NCI-H69 (cell line): ENCODE data around the gene ERAS.

Experiments used
- DNase-seq: peaks from one replicate; lab custom pipeline; 2025; lab: John Stamatoyannopoulos, UW

Gene ERAS, protein sequence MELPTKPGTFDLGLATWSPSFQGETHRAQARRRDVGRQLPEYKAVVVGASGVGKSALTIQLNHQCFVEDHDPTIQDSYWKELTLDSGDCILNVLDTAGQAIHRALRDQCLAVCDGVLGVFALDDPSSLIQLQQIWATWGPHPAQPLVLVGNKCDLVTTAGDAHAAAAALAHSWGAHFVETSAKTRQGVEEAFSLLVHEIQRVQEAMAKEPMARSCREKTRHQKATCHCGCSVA

DNA sequence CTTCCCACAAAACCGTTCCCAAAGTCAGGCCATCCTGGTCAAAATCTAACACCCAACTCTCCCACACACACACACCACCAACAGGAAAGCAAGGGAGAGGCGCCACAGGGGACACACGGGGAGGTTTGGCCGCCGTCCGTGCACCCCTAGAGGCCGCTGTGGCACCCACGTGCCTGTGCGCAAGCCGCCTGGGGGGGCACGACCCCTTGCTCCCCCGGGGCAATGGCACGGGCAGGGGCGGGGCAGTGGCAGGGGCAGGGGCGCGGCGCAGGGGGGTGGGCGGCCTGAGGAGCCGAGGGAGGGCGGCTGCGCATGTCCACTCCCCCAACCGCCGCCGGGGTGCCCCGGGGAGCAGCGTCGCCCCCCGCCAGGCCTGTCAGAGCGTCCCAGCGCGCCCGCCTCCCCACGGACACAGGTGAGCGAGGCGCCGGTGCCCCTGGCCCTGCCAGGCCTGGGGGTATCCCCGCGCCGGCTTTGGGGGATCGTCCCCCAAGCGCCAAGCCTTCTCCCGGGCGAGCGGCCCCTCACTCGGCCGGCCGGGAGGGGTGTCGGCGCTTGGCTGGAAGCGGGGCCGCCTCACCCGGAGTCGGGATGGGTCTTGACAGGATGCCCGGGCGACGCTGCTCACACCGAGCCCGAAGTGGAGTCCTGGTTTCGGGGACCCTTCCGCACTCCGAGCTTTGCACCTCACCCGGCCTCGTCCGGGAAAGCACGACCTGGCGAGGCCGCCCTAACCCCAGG lies at the start of gene ERAS:
Gene ERAS (plus strand): TSS at position 379 of the 741 bp plus-strand sequence. CDS start 2,611 bp downstream, outside the sequence.
- no peak for DNase-seq

DNA sequence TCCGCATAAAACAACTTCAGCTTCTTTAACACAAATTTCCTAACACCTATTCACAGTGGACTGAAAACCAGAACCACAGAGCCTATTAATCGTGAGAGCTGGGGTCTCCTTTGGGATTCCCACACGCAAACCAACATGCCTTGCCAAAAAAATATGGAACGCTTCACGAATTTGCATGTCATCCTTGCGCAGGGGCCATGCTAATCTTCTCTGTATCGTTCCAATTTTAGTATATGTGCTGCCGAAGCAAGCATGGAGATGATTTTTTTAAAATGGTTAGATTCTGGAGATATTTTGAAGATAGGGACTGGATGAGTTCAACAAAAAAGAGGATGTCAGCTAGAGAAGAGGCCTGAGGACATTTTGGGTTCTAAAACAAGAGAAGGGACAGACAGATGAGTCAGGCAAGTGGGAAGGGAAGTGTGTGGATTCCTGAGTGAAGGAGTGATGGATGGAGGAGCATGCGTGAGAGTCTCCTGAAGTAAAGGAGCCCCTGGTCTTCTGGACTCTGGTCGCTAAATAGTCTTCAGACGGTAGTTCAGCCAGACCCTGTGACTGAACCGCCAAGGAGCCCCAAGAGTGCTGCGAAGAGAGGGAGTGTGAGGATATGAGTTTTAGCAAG lies 49.4 kb upstream of the ERAS start:
- DNase-seq = no peak

DNA sequence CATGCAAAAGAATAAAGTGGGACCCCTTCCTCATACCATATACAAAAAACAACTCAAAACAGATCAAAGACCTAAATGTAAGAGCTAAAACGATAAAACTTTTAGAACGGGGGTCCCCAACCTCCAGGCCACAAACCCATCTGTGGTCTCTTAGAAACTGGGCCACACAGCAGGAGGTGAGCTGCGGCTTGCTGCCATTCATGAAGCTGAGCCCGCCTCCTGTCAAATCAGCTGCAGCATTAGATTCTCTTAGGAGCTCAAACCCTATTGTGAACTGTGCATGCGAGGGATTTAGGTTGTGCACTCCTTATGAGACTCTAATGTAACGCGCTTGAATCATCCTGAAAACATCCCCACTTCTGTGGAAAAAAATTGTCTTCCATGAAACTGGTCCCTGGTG lies 46.9 kb upstream of the ERAS start:
- no peak for DNase-seq

DNA sequence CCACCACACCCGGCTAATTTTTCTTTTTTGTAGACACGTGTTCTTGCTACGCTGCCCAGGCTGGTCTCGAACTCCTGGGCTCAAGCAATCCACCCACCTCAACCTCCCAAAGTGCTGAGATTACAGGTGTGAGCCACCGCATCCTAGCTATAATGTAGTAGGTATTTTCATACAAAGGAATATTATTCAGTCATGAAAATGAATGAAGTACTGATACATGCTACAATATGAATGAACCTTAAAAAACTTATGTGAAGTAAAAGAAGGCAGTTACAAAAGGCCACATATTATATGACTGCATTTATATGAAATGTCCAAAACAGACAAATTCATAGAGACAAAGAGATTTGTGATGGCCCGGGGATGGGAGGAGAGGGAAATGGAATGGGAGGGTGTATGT lies 44.6 kb upstream of the ERAS start:
- no peak for DNase-seq

DNA sequence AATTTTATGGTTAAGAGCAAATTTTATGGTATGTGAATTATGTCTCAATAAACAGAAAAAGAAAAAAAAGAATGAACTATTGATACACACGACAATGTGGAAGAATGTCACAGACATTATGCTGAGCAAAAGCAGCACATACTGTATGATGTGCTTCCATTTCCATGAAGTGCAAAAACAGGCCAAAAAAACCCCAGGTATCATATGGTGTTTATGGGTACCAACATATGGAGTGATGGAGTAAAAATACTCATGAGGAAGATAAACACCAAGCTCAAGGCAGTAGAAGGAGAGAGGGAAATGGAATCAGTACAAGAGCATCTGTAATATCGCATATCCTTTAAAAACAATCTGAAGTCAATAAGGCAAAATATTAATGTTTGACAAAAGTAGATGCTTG lies 44.1 kb upstream of the ERAS start:
- DNase-seq = no peak

DNA sequence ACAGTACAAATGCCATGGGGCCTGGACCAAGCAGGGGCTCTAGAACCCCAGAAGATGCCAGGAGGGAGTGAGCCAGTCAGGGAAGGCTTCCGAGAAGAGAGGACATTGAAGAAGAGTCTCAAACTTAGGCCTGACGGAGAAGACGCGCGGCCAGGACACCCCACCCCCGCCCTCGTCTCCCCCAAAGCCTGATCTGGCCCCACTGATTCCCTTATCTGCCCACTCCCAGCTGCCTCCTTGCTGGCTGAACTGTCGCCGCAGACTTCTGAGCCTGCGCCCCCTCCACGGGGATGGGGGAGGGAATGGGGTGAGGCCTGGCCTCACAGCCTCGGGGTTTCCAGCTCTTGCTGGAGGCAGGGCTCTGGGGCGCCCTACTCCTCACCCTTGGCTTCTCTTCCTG lies 43.5 kb upstream of the ERAS start:
- DNase-seq = no peak

DNA sequence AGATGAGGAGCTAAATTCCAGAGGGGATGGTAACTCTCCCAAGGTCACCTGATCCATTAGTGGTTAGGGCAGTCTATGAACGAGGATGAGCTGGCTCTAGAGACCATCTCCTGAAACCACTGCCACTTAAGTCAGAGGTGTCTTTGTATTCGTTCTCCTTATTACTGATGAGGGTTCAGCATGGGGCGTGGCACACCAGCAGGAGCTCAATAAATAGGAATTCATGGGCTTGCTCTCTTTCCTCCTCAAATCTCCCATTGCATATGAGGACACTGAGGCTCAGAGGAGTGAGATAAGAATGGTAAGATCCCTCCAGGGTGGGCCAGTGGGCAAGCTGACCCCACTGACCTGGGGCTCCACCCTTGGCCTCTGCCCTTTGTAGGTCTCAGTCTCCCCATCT lies 41.6 kb upstream of the ERAS start:
- DNase-seq = no peak

DNA sequence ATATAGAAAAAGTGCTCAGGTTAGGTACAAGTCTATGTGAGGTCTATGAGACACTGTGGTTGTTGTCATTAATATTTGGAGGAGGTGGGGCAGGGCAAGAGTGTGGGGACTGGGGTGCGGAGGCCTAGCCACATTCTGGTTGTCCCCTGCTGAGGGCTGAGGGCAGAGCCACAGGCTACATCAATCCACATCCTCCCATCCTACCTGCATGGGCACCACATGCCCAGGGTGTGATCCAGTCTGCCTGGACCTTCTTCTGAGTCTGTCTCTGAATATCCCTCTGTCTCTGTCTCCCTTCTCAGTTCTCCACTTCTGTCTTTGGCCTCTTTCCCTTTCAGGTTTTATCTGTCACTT lies 41.1 kb upstream of the ERAS start:
- no peak for DNase-seq

DNA sequence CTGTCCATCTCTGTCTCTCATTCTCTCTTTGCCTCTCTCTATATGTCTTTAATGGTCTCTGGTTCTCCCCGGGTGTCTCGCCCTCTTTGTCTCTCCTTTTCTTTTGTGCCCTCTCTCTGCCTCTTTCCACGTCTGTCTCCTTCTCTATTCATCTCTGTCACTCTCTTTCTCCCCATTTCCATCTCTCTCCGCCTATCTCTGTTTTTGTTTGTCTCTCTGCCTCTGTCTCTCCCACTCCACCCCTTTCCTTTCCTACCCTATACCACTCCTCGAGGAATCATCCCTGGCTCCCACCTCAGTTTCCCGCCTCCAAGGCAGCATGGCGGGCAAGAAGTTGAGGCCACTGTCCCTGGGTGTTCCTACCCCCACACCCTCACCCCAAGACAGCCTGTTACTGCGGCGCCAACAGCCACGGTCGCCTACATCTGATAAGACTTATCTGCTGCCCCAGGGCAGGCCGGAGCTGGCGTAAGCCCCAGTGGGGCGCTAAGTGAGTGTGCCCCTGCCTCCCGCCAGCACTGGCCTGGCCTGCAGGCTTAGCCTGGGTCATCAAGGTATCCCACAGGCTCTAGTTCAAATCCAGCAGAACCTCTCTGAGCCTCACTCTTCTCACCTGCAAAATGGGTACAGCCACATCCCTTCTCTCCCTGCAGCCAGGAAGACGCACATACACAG lies 40.6 kb upstream of the ERAS start:
- no peak for DNase-seq

DNA sequence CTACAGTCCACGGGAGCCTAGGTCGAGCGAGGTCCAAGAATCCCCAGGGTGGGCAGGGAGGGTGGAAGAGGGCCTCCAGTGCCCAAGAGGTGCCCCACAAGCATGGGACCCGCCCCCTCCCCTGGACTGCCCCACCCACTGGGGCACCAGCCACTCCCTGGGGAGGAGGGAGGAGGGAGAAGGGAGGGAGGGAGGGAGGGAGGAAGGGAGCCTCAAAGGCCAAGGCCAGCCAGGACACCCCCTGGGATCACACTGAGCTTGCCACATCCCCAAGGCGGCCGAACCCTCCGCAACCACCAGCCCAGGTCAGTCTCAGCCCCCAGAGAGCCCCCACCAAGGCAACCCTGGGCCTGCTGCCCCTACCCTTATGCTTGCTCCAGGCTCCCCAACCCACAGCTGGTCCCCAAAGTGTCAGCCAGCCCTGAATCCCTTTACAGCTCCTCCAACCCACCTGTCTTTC lies 39.9 kb upstream of the ERAS start, which contains the start of gene GATA1:
Gene GATA1 (plus strand): TSS at position 250 of the 460 bp plus-strand sequence. CDS start 4,520 bp downstream, outside the sequence.
- DNase-seq = no peak

DNA sequence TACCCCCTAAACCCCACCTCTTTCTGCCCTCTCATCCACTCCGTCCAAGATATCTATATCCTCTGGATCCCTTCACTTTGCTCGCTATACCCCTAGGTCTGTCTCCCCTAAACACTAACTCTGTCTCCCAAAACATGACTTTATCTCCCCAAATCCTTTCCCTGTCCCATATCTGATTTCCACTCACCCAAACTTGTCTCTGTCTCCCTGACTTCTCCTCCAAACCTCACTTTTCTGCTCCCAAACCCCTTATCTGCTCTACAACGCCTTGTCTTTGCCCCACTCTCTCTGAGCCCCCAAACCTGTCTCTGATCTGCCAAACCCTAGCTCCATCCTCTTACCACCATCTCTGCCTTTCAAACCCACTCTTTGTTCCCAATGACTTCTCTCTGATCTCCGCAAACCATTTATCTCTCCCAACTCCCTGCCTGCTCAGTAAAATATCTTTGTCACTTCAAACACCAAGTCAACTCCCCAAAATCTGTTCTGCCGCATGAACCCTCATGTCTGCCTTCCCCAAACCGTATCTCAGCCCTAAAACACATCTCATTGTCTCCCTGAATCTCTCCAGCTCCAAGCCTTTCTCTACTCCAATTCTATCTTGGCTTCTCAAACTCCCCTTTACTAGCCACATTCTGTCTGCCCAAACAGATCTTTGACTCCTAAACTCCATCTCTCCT lies 39.3 kb upstream of the ERAS start:
- no peak for DNase-seq

DNA sequence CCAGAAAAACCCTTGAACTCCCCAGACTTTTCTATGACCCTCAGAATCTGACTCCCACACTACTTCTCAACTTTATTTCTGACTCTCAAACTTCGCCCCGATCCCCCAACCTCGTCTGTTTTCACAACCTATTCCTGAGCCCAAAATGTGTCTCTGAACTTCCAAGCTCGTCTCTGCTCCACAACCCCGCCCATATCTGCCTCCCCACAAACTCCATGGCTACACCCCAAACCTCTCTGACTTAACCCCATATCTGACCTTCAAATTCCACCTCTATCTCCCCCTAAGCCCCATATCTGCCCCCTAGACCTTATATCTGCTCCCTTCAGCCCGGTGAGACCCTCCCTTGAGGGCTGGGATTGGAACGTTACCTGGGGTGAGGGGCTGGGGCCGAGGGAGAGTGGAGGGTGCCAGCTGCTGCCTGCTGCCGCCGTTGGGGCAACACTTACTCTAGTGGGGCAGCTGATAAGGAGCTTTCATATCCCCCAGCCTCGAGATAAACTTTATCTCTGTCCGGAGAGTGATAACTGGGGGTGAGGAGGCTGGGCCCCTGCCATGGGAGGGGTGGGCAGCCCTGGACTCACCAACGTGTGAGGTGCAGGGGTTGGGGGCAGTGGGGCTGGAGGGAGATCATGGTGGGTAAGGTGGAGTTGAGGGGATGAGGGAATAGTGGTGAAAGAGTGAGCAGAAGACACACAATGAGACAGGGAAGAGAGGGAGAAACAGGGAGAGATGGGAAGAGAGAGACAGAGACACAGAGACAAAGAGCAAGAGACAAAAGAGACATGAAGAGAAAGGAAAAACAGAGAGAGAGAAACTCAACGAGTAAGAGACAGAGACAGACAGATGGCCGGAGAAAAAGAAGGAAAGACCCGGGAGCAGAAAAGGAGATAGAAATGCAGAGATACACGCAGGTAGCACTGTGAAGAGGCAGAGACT lies 38.5 kb upstream of the ERAS start:
- no peak for DNase-seq

DNA sequence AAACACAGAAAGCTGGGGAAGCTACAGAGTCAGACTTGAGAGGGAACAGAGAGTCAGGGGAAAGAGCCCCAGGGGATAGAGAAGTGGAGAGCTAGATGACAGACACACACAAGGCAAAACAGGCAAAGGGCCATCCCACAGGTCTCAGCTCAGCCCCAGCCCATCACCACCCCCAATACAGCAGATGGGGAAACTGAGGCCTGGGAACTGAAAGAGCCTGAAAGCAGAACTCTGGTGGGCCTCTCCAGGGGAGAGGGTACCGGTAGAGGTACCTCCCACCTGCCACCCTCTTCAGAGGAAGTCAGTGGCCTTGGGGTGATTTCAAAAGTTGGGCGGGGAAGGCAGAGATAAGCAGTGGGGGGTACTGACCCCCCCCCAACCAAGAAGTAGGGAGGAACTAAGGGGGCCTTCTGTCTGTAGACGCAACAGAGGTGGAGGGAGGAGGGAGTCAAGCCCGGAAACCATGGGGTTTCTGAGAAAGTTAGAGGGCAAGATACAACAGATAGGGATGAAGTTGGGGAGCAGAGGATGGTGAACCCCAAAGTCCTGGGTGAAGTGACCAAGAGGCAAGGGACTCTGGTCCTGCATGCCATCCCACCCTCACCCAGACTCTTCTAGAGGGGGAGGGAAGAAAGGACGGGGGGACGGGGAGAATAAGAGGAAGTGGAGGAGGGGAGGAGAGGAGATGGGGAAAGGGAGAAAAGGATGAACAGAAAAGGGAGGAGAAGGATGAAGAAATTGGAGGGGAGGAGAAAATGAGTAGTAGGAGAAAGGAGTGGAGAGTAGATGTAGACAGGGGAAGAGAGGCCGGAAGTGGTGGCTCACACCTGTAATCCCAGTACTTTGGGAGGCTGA lies 36.7 kb upstream of the ERAS start:
- no peak for DNase-seq

DNA sequence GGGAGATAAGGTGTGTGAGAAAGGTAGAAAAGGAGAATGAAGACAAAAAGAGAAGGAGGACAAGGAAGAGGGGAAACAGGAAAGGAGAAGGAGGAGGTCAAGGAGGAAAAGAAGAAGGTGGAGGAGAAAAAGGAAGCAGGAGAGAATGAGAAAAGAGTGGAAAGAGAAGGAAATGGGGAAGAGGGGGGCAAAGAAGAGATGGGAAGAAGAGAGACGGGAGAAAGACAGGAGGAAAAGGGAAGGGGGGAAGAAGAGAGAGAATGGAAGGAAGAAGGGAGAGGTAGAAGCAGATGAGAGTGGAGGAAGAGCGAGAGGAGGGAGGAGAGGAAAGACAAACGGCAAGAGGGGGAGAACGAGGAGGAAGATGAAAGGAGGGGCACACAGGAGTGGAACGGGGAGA lies 35.8 kb upstream of the ERAS start:
- no peak for DNase-seq

DNA sequence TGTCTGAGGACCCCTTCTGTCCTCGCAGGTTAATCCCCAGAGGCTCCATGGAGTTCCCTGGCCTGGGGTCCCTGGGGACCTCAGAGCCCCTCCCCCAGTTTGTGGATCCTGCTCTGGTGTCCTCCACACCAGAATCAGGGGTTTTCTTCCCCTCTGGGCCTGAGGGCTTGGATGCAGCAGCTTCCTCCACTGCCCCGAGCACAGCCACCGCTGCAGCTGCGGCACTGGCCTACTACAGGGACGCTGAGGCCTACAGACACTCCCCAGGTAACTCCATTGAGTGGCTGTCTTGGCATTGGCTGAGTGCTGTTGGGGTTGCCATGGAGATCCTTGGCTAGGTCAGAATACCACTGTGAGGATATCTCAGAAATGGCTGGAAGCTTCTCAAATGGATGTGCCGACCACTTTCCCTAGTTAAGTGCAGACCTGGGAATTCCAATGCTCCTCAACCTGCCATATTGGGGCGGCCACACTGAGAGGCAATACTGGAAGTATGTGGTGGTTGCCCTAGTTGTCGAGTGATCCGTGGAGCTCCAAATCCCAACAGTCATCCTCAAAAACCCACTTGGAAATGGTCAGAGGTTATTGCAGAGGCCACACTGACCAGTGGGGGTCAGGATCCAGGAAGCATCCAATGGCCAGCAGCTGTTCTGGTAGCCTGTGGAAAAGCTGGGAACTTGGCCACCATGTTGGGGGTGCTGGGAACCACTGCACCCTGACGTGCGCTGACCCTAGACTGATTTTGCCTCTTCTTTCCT lies 35.1 kb upstream of the ERAS start:
- DNase-seq = no peak

DNA sequence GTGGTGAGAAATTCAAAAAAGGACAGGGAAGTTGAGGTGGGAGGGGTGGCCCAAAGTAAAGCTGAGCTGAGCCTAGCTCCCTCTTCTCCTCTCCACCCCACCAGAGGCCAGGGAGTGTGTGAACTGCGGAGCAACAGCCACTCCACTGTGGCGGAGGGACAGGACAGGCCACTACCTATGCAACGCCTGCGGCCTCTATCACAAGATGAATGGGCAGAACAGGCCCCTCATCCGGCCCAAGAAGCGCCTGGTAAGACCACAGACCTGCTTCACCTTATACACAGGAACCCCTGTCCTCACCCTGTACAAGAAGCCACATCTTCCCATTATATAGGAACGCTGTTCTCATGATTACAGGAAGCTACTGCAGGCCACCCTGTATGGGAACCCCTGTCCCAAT lies 34.1 kb upstream of the ERAS start:
- DNase-seq = no peak

DNA sequence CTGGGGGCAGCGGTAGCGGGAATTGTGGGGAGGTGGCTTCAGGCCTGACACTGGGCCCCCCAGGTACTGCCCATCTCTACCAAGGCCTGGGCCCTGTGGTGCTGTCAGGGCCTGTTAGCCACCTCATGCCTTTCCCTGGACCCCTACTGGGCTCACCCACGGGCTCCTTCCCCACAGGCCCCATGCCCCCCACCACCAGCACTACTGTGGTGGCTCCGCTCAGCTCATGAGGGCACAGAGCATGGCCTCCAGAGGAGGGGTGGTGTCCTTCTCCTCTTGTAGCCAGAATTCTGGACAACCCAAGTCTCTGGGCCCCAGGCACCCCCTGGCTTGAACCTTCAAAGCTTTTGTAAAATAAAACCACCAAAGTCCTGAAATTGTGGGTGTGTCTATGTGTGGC lies 32.4 kb upstream of the ERAS start:
- no peak for DNase-seq

DNA sequence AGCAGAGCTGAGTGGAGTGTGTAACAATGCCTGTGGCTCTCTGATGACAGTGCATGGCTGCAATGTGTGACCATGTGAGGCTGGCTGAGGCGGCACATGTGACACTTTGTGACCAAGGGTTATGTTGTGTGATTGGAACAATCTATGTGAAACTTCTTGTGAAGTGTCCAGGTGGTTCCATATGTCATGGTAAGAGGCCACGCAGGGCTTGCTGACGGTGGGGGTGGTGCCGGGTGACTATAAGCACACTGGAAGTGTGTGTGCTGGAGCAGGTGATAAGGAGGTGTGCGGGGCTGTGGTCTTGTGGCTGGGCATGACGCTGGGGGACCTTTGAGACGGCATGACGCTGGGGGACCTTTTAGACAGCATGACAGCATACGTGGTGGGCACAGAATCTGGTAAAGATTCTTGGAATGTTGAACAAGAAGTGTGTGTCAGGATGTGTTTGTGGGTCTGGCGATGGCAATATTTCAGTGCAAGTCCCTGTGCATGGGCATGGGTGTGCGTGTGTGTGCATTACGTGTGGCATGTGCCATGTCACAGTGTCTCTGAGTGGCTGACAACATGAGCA lies 31.9 kb upstream of the ERAS start:
- no peak for DNase-seq
